H1 (cell line): ENCODE measurements around the gene PEAK1.

Source experiments
- CTCF ChIP-seq, 3 experiments: IDR thresholded peaks; 1 replicate in 2 of 3; 2 replicates in 1 of 3; pipeline versions ENCODE4 v1.5.1 to v1.6.1; 2011; ENCODE audit warnings: low read length in 3 of 3, mild to moderate bottlenecking in 3 of 3, inconsistent platforms in 2 of 3, low read depth in 1 of 3, moderate library complexity in 1 of 3; ENCODE audit not compliant: insufficient read depth in 1 of 3; ENCODE audit errors: control extremely low read depth in 1 of 3
- EP300 ChIP-seq, 2 experiments: IDR thresholded peaks; 1 replicate in 1 of 2; 2 replicates in 1 of 2; pipeline ENCODE4 v1.6.1; 2011 to 2012; ENCODE audit warnings: low read depth in 2 of 2, low read length in 2 of 2, mild to moderate bottlenecking in 2 of 2, borderline replicate concordance in 1 of 2, inconsistent platforms in 1 of 2, moderate library complexity in 1 of 2
- EZH2 ChIP-seq: fragments of 200-600 bp; sonication (generic); IDR thresholded peaks from 2 replicates; pipeline ENCODE4 v1.7.1; 2012; ENCODE audit warnings: low read depth, mild to moderate bottlenecking, moderate library complexity, low read length, inconsistent platforms; ENCODE audit not compliant: severe bottlenecking
- GTF2F1 ChIP-seq: IDR thresholded peaks from 2 replicates; pipeline ENCODE4 v1.6.1; 2012; ENCODE audit warnings: low read depth, low read length, improper control_type of control experiment, borderline replicate concordance
- MAX ChIP-seq: IDR thresholded peaks from 2 replicates; pipeline ENCODE4 v1.6.1; 2012; ENCODE audit warnings: inconsistent platforms
- POLR2A ChIP-seq, 2 experiments: IDR thresholded peaks; 1 replicate in 1 of 2; 2 replicates in 1 of 2; pipeline ENCODE4 v1.6.1; 2011; ENCODE audit warnings: low read depth in 2 of 2, low read length in 2 of 2, mild to moderate bottlenecking in 2 of 2; ENCODE audit errors: control extremely low read depth in 1 of 2
- POU5F1 ChIP-seq: IDR thresholded peaks from 2 replicates; pipeline ENCODE4 v1.6.1; 2011; ENCODE audit warnings: low read depth, mild to moderate bottlenecking, low read length, moderate library complexity
- SIN3A ChIP-seq, 2 experiments: IDR thresholded peaks in 1 of 2; conservative IDR thresholded peaks in 1 of 2; 2 replicates each; pipeline ENCODE4 v1.6.1; 2011 to 2012; ENCODE audit warnings: low read length in 2 of 2, improper control_type of control experiment in 1 of 2, low read depth in 1 of 2, mild to moderate bottlenecking in 1 of 2
- SP1 ChIP-seq: IDR thresholded peaks from 2 replicates; pipeline ENCODE4 v1.6.1; 2011; ENCODE audit warnings: low read depth, low read length
- SRF ChIP-seq: IDR thresholded peaks from 2 replicates; pipeline ENCODE4 v1.6.1; 2011; ENCODE audit warnings: mild to moderate bottlenecking, low read depth, low read length, moderate library complexity
- YY1 ChIP-seq: IDR thresholded peaks from 2 replicates; pipeline ENCODE4 v1.6.1; 2011; ENCODE audit warnings: low read depth, mild to moderate bottlenecking, low read length

GRCh38 chr15:77367631-77368030 lies 52.3 kb downstream of the PEAK1 start:
- no peak for TF ChIP-seq POLR2A (IDR thresholded peaks at IDR 0.05; ENCODE audit: control extremely low read depth in 1 of 2, low read depth in 2 of 2, low read length in 2 of 2)
- no peak for TF ChIP-seq CTCF (IDR thresholded peaks at IDR 0.05; ENCODE audit: control extremely low read depth in 1 of 3, insufficient read depth in 1 of 3, low read depth in 1 of 3, low read length in 3 of 3)
- TF ChIP-seq SIN3A (conservative IDR thresholded peaks at IDR 0.05 in 1 of 2, IDR thresholded peaks at IDR 0.05 in 1 of 2; ENCODE audit: low read depth in 1 of 2, low read length in 2 of 2) = no peak
- no peak for TF ChIP-seq SP1
- no peak for TF ChIP-seq YY1
- TF ChIP-seq EP300 (IDR thresholded peaks at IDR 0.05; ENCODE audit: borderline replicate concordance in 1 of 2, low read depth in 2 of 2, low read length in 2 of 2) = no peak
- TF ChIP-seq EZH2 = no peak
- no peak for TF ChIP-seq MAX
- TF ChIP-seq GTF2F1 = no peak
- TF ChIP-seq SRF = no peak
- TF ChIP-seq POU5F1 = no peak
